ENCODE data around the gene PROM1.

PROM1 gene

GRCh38 chr4:16025268-16025667 lies 58.6 kb downstream of the PROM1 start:
- TF ChIP-seq FOXP2 (optimal IDR thresholded peaks at IDR 0.05; ENCODE audit: control extremely low read depth, extremely low read length, insufficient read depth) (no peak), POLR2AphosphoS5 (IDR thresholded peaks at IDR 0.05; ENCODE audit: borderline replicate concordance, low read depth, low read length) (no peak), EZH2 (IDR thresholded peaks at IDR 0.05) (no peak)
- Histone ChIP-seq H3K9me3 (ENCODE audit: low read depth, low read length) (no peaks in the 10 kb centered on the region), H3K9ac (ENCODE audit: insufficient read length) (no peak overlapping the region), H3K4me3 (no peak overlapping the region), H3K36me3 (ENCODE audit: insufficient read depth, low read length) (no peaks in the 10 kb centered on the region), H3K27ac (no peak overlapping the region)
- no peak for DNase-seq (ENCODE audit: low read depth, low spot score)

DNA sequence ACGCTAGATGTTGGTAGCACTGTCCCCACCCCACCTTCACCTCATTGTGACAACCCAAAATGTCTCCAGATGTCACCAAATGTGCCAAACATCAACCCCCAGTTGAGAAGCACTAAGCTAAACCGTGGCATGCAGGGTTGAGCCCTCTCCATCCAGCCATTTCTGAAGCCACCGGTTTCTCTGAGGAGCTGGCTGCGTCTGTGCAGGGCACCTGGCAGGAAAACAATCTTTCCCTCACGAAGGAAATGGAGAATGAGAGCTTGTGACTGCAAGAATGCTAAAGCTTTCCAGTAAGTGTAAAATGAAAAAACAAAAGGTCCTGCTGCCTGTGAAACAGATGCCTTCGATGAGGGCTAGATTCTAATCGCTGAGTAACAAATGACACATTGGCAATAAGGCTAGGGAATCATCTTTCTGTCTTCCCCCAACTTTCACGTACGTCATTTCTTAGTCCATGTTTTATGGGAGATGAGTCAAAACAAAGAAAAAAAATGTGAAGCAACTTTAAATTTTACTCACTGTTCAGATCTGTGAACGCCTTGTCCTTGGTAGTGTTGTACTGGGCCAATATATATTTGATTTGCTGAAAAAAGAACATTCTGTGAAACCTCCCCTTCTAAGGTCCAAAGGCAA lies 59.9 kb downstream of the PROM1 start:
- no peak overlapping the region for H3K27ac ChIP-seq
- H3K36me3 ChIP-seq (ENCODE audit: insufficient read depth, low read length), result no peaks in the 10 kb centered on the region
- H3K9ac ChIP-seq (ENCODE audit: insufficient read length), result no peak overlapping the region
- TF ChIP-seq EZH2 (IDR thresholded peaks at IDR 0.05), result no peak
- no peak for TF ChIP-seq POLR2AphosphoS5 (IDR thresholded peaks at IDR 0.05; ENCODE audit: borderline replicate concordance, low read depth, low read length)
- no peak for TF ChIP-seq FOXP2 (optimal IDR thresholded peaks at IDR 0.05; ENCODE audit: control extremely low read depth, extremely low read length, insufficient read depth)
- no peak overlapping the region for H3K4me3 ChIP-seq
- no peaks in the 10 kb centered on the region for H3K9me3 ChIP-seq (ENCODE audit: low read depth, low read length)
- DNase-seq (ENCODE audit: low read depth, low spot score), result no peak

DNA sequence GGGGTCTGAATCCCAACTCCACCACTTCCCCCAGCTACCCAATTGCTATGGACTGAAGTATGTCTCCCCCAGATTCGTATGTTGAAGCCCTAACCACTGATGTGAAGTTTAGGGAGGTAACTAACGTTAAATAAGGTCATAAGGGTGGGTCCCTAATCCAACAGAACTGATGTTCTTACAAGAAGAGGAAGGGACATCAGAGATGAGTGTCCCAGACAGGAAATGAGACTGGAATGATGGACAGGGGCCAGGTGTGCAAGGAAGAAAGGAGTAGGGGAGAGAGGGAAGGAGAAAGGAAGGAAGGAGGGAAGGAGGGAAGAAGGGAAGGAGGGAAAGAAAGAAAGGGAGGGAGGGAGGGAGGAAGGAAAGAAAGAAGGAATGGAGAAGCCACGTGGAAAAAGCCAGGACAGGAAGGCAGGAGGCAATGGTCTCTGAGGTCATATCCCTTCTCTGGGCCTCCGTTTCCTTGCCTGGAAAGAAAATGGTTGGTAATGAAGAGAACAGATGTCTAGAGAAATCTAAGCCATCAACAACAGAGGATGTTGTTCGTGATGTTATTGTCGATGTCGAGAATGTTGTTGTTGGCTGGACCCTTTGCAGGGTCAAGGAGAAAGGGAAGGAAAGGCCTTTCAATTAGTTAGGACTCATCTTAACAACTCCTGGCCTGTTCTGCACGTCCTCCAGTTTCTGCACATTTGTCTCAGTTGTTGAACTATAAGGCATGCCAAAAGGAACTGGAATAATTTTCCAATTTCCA lies 61.8 kb downstream of the PROM1 start:
- Histone ChIP-seq H3K36me3 (ENCODE audit: insufficient read depth, low read length) (no peaks in the 10 kb centered on the region), H3K27ac (no peak overlapping the region), H3K4me3 (no peak overlapping the region), H3K9me3 (ENCODE audit: low read depth, low read length) (no peaks in the 10 kb centered on the region), H3K9ac (ENCODE audit: insufficient read length) (no peak overlapping the region)
- TF ChIP-seq FOXP2 (optimal IDR thresholded peaks at IDR 0.05; ENCODE audit: control extremely low read depth, extremely low read length, insufficient read depth) (no peak), POLR2AphosphoS5 (IDR thresholded peaks at IDR 0.05; ENCODE audit: borderline replicate concordance, low read depth, low read length) (no peak), EZH2 (IDR thresholded peaks at IDR 0.05) (no peak)
- no peak for DNase-seq (ENCODE audit: low read depth, low spot score)

GRCh38 chr4:16019649-16020048 lies 64.2 kb downstream of the PROM1 start:
- Histone ChIP-seq H3K27ac (no peak overlapping the region), H3K9ac (ENCODE audit: insufficient read length) (no peak overlapping the region), H3K36me3 (ENCODE audit: insufficient read depth, low read length) (no peaks in the 10 kb centered on the region), H3K9me3 (ENCODE audit: low read depth, low read length) (no peaks in the 10 kb centered on the region), H3K4me3 (no peak overlapping the region)
- no peak for DNase-seq (ENCODE audit: low read depth, low spot score)
- TF ChIP-seq FOXP2 (optimal IDR thresholded peaks at IDR 0.05; ENCODE audit: control extremely low read depth, extremely low read length, insufficient read depth) (no peak), EZH2 (IDR thresholded peaks at IDR 0.05) (no peak), POLR2AphosphoS5 (IDR thresholded peaks at IDR 0.05; ENCODE audit: borderline replicate concordance, low read depth, low read length) (no peak)

GRCh38 chr4:16018841-16019240 lies 65.0 kb downstream of the PROM1 start:
- H3K36me3 ChIP-seq (ENCODE audit: insufficient read depth, low read length), result no peaks in the 10 kb centered on the region
- no peak for DNase-seq (ENCODE audit: low read depth, low spot score)
- H3K27ac ChIP-seq, result no peak overlapping the region
- H3K9ac ChIP-seq (ENCODE audit: insufficient read length), result no peak overlapping the region
- no peaks in the 10 kb centered on the region for H3K9me3 ChIP-seq (ENCODE audit: low read depth, low read length)
- H3K4me3 ChIP-seq, result no peak overlapping the region
- no peak for TF ChIP-seq EZH2 (IDR thresholded peaks at IDR 0.05)
- no peak for TF ChIP-seq POLR2AphosphoS5 (IDR thresholded peaks at IDR 0.05; ENCODE audit: borderline replicate concordance, low read depth, low read length)
- TF ChIP-seq FOXP2 (optimal IDR thresholded peaks at IDR 0.05; ENCODE audit: control extremely low read depth, extremely low read length, insufficient read depth), result no peak

DNA sequence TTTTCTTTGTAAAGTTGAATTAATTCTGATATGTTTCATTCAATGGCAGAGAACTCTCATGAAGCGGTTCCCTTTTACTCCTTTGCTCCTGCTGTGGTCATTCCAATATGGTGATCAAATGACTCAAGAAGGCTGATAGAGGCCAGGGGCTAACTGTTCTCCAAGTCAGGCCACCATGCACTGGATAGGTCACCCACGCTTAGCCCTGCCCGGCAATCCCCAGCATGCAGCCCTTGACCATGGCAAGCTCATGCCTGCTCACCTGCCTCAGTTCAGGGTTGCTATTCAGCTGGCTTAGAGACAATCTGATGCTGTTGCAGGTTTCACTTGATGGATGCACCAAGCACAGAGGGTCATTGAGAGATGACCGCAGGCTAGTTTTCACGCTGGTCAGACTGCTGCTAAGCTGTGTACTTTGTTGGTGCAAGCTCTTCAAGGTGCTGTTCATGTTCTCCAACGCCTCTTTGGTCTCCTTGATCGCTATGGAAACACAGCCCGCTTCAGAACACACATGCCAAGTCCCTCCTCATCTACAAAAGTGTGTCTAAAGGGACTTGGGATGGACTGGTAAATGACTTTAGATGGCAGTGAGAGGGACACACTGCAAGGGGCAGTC lies 65.7 kb downstream of the PROM1 start:
- DNase-seq (ENCODE audit: low read depth, low spot score), result no peak

DNA sequence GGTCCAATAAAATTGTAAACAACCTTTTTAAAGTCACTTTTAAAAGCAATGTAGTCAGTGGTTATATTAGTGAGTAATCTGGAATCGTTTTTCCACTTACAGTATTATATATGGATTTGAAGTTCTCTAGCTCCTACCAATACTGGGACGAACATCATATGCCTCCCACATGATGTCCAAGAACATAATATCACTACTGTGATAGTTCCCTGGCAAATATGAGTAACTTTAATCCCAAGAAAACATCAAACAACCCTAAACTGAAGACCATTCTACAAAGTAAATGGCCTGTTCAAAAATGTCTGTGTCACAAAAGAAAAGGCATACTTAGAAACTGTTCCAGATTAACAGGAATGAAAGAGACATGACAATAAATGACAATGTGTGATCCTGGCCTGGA lies 67.3 kb downstream of the PROM1 start:
- no peak overlapping the region for H3K27ac ChIP-seq
- H3K9ac ChIP-seq (ENCODE audit: insufficient read length), result no peak overlapping the region
- TF ChIP-seq POLR2AphosphoS5 (IDR thresholded peaks at IDR 0.05; ENCODE audit: borderline replicate concordance, low read depth, low read length) (no peak), FOXP2 (optimal IDR thresholded peaks at IDR 0.05; ENCODE audit: control extremely low read depth, extremely low read length, insufficient read depth) (no peak), EZH2 (IDR thresholded peaks at IDR 0.05) (no peak)
- no peak for DNase-seq (ENCODE audit: low read depth, low spot score)
- H3K9me3 ChIP-seq (ENCODE audit: low read depth, low read length), result no peaks in the 10 kb centered on the region
- H3K36me3 ChIP-seq (ENCODE audit: insufficient read depth, low read length), result no peaks in the 10 kb centered on the region
- no peak overlapping the region for H3K4me3 ChIP-seq

More for the DNA sequence above, 65.7 kb downstream of the PROM1 start:
- no peak overlapping the region for H3K9ac ChIP-seq (ENCODE audit: insufficient read length)
- H3K9me3 ChIP-seq (ENCODE audit: low read depth, low read length), result no peaks in the 10 kb centered on the region
- no peak overlapping the region for H3K27ac ChIP-seq
- no peak overlapping the region for H3K4me3 ChIP-seq
- TF ChIP-seq POLR2AphosphoS5 (IDR thresholded peaks at IDR 0.05; ENCODE audit: borderline replicate concordance, low read depth, low read length) (no peak), EZH2 (IDR thresholded peaks at IDR 0.05) (no peak), FOXP2 (optimal IDR thresholded peaks at IDR 0.05; ENCODE audit: control extremely low read depth, extremely low read length, insufficient read depth) (no peak)
- H3K36me3 ChIP-seq (ENCODE audit: insufficient read depth, low read length), result no peaks in the 10 kb centered on the region

GRCh38 chr4:16011173-16011572 lies 72.7 kb downstream of the PROM1 start:
- Histone ChIP-seq H3K9me3 (ENCODE audit: low read depth, low read length) (no peaks in the 10 kb centered on the region), H3K9ac (ENCODE audit: insufficient read length) (no peak overlapping the region), H3K27ac (no peak overlapping the region), H3K4me3 (no peak overlapping the region), H3K36me3 (ENCODE audit: insufficient read depth, low read length) (no peaks in the 10 kb centered on the region)
- TF ChIP-seq EZH2 (IDR thresholded peaks at IDR 0.05) (no peak), POLR2AphosphoS5 (IDR thresholded peaks at IDR 0.05; ENCODE audit: borderline replicate concordance, low read depth, low read length) (no peak), FOXP2 (optimal IDR thresholded peaks at IDR 0.05; ENCODE audit: control extremely low read depth, extremely low read length, insufficient read depth) (no peak)
- no peak for DNase-seq (ENCODE audit: low read depth, low spot score)
